Amygdala (tissue), 56 donors: ENCODE results near the gene NCAPG2.
A peak's percentile ranks its signal among the peaks of the same experiment; 100 is the strongest.

Experiments
- DNase-seq, 56 donors: peaks; one replicate each; lab custom pipeline; 2025; lab: John Stamatoyannopoulos, UW

The NCAPG2 gene, protein sequence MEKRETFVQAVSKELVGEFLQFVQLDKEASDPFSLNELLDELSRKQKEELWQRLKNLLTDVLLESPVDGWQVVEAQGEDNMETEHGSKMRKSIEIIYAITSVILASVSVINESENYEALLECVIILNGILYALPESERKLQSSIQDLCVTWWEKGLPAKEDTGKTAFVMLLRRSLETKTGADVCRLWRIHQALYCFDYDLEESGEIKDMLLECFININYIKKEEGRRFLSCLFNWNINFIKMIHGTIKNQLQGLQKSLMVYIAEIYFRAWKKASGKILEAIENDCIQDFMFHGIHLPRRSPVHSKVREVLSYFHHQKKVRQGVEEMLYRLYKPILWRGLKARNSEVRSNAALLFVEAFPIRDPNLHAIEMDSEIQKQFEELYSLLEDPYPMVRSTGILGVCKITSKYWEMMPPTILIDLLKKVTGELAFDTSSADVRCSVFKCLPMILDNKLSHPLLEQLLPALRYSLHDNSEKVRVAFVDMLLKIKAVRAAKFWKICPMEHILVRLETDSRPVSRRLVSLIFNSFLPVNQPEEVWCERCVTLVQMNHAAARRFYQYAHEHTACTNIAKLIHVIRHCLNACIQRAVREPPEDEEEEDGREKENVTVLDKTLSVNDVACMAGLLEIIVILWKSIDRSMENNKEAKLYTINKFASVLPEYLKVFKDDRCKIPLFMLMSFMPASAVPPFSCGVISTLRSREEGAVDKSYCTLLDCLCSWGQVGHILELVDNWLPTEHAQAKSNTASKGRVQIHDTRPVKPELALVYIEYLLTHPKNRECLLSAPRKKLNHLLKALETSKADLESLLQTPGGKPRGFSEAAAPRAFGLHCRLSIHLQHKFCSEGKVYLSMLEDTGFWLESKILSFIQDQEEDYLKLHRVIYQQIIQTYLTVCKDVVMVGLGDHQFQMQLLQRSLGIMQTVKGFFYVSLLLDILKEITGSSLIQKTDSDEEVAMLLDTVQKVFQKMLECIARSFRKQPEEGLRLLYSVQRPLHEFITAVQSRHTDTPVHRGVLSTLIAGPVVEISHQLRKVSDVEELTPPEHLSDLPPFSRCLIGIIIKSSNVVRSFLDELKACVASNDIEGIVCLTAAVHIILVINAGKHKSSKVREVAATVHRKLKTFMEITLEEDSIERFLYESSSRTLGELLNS

DNA sequence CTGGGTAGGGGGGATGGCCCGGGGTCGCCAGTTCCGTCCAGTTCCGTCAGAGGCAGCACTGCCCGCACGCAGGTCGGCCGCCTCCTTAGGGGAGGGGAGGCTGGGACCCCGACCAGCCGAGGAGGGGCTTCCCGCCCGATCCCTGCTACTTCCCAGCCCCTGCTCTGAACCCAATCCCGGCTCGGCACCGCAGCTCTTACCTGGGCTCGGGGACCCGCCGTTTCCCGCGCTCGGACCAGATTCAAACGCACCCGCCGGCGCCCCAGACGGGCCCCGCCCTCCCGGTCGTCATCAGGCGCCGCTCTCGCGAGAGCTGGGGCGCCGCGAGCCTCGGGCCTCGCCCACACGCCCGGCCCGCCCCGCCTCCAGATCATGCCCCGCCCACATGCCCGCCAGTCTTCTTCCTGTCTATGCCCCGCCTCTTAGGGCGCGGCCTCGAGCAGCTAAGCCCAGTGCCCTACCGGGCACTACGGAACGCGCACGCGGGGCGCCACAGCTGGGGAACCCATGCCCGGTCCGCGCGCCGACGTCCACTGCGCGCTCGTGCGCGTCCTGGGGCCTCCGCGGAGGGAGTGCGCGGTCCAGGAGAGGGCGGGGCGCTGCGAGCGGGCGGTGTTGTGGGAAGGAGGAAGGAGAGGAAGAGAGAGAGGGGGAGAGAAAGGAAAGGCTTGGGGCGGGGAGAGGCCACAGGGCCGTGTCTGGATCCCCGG lies at the start of gene NCAPG2:
Gene NCAPG2, minus strand, starts transcription at position 281 of the 710 bp plus-strand sequence. CDS start 2,905 bp downstream, outside the sequence.
- peak; percentile 61 to 98 (median 94) for DNase-seq

DNA sequence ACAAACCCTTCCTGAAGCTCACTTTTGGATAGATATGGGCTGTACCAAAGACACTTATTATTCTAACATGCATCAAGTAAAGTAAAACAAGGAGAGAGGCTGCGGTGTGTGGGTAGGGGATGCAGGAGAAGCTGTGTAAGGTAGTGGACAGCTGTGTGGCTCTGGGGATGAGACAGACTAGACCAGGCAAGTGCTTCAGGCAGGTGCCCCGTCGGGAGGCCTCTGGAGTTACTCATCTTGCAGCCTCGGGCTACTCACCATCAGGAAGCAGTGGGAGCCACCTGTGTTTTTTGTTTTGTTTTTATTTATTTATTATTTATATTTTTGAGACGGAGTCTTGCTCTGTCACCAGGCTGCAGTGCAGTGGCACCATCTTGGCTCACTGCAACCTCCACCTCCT lies 49.3 kb upstream of the NCAPG2 start:
- no peak for DNase-seq

DNA sequence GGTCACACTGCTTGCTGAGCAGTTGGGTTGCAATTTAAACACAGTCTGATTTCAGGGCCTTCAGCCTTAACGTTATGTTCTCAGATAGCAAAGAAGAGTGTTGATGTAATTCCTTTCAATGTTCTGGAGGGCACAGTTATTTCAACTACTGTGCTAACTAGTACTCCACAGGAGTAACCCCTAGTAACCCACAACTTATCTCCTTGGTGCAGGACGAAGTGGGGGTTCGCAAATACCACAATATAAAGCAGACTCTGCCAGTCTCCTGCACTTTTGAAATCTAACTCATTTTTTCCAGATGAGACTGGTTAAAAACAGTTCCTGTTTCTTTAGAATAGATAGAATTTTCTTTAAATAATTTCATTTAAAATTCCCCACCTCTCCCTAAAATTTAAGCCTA lies 47.1 kb upstream of the NCAPG2 start:
- DNase-seq = no peak

DNA sequence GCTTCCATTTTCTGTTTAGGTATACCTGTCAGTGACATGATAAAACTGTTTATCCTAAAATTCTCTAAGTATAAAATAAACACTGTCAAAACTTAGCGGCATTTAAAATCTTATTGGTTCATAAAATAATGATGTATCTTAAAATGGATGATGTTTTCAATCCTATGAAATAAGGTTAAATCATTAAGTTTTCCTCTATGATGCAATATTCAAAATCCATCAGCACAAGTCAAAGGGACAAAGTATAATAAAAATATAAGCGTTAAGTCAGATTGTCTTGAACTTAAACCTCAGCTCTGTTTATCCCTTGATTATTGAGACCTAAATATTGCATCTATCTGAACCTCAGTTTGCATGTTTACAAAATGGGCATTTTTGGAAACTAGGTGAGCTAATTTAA lies 46.6 kb upstream of the NCAPG2 start:
- DNase-seq = no peak

DNA sequence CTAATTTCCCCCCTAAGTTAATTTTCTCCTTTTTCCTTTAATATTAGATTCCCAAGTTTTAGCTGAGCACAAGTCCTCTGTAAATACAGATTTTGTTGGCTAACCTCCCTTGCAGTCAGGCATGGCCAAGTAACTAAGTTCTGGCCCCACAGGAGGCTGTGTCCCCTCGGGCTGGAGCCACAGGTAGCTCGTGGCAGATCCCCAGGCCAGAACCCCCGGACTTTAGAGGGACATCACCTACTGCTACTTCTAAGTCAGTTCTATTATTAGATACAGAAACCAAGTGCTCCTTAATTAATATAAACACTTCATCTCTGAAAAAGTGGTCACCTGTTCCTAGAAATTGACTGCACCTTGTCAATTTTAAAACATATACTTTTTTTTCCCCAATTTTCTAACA lies 46.1 kb upstream of the NCAPG2 start:
- DNase-seq = no peak

DNA sequence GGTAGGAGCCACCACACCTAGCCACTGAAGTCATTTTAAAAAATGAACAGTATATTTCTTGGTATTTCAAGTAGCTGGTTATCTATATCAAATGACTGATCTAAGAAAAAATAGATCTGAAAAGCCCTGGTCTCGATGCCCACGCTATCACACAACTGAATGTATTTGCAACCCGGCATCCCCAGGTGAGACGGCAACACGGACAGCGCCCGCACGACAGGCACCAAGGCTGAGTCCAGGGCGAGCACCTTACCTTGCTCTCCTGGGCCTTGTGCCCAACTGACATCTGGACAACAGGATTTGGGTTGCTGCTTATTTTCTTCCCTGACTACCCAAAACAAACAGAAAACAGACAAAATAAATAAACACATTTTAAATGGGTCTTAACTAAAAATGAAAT lies 44.8 kb upstream of the NCAPG2 start:
- no peak for DNase-seq

DNA sequence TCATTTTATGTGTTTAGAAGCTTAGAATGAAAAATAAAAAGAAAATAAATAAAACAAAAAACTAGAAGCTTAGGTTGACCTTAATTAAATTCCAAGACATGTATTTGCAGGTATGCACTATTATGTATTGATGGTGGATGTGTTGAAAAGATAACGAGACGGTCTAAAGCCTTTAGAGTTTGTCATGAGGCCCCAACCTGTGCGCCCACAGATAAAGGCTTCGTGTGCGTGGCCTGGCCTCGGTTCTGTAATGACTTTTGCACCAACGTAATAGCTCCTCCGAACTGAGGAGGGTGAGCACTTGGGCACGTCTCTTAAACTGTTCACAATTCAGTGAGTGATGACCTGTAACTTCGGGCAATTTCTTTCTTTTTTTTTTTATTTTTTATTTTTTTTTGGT lies 43.7 kb upstream of the NCAPG2 start:
- no peak for DNase-seq

DNA sequence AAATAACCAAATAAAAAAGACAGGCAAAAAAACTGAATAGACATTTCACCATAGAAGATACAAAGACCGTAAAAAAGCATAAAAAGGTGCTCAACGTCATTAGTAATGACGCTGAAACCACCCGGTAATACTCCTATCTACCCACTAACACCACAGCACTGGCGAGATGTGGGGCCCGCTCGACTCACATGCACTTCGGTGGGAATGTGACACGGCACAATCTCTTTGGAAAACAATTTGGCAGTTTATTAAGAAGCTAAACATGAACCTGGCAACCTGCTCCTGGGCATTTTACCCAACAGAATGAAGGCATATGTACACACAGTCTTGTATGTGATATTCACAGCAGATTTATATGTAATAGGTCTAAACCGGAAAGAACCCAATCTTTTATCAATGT lies 42.8 kb upstream of the NCAPG2 start:
- DNase-seq = no peak

DNA sequence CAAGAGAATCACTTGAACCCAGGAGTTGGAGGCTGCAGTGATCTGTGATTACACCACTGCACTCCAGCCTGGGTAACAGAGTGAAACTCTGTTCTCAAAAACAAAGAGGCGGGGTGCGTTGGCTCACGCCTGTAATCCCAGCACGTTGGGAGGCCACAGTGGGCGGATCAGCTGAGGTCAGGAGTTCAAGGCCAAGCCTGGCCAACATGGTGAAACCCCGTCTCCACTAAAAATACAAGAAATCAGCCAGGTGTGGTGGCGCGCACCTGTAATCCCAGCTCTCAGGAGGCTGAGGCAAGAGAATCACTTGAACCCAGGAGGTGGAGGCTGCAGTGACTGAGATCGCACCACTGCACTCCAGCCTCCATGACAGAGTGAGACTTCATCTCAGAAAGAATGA lies 42.4 kb upstream of the NCAPG2 start:
- no peak for DNase-seq

DNA sequence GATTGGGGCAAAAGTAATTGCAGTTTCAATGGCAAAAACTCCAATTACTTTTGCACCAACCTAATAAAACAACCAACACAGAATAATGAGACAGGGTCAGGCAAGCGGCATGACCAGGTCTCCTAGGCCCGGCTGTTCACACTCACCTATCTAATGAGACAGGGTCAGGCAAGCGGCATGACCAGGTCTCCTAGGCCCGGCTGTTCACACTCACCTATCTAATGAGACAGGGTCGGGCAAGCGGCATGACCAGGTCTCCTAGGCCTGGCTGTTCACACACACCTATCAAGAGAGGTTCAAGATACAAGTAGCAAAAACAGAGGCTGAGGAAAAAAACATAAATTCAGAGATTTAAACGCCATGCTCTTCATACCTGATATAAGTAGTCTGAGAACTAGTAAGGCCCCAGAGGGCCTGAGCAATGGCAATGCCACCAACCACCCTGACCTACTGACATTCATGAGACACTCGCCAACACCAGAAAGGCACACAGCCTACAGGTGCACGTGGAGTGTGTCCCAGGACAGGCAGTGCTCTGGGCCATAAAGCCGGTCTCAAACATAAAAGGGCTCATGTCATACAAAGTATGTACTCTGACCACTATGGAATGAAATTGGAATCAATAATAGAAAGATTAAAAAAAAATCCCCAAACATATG lies 40.6 kb upstream of the NCAPG2 start:
- DNase-seq = no peak

DNA sequence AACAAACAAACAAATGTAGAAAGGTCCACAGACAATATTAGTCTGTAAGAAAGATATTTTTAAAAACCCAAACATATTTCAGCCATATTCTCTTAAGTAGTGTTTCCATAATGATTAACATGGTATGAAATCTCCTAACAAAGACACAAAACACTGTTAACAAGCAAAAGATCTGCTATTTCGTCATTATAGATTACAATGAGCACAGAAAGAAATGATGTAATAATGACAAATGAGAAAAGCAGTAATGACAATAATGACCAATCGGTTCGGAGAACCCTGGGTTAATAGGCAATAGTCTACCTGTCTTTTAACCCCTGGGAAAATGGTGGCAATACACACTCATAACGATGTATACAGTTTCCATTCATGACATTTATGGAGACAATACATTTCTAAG lies 39.5 kb upstream of the NCAPG2 start:
- DNase-seq = no peak

DNA sequence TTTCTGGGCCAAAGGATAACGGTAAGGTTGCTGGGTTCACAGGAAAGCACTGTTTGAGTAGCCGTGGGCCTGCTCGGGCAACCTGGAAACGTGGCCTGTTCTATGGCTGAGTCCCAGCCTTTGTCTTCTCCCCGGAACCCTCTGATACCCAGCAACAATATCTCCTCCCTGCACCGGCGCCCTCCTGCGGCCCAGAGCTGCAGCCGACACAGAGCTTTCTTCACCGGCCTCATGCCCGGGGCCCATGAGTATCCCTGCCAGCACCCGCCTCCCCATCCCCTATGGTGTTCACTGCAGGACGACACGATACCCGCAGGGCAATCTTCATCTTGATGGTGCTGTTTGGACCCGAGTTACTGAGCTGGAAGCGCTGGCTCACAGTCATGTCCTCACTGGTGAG lies 38.6 kb upstream of the NCAPG2 start:
- DNase-seq = no peak

DNA sequence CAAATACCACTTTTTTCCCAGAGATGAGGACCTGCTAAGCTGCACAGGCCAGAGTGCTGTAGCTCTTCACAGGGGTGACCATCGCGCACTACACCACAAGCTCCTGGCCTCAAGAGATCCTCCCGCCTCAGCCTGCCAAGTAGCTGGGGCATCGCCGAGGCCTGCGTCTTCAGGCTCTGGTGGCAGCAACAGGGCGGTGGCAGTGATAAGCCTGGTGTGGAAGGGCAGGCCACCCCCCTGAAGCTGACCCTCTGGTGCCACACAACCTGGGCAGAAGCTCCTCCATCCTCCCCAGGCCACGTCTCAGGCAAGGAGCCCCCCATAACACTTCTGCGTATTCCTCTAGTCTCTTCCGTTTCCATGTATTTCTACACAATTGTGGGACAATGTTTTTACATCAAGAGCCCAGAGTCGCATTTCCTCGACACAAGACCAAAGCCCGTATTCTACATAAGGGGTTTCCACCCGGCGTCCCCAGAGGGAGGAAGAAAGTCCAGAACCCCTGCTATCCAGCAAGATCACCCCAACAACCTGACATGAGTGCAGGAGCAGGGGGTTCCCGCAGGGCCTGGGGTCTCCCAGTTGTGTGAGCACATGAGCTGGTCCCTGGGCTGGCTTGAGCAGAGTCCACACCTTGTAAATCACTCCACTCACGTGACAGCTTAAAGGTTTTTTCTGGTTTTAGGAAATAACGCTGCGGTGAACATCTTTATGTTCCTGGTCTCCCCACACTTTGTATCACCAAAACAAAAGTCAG lies 37.6 kb upstream of the NCAPG2 start:
- no peak for DNase-seq

DNA sequence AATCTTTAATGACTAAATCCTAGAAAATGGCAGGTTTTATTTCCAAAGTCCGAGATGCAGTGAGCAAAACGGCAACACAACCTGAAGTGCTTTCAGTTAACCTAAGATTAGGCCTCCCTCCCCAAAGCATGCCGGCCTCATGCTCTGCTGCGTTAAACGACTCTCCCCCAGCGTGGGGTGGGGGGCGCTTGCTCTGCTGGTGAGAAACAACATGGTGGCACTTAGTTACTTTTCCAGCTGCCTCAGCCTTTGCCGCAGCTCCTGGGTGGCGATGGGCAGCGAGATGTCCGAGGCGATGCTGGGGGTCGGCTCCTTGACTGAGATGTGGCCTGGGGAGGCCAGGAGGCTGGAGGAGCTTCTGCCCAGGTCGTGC lies 36.7 kb upstream of the NCAPG2 start:
- DNase-seq = no peak

DNA sequence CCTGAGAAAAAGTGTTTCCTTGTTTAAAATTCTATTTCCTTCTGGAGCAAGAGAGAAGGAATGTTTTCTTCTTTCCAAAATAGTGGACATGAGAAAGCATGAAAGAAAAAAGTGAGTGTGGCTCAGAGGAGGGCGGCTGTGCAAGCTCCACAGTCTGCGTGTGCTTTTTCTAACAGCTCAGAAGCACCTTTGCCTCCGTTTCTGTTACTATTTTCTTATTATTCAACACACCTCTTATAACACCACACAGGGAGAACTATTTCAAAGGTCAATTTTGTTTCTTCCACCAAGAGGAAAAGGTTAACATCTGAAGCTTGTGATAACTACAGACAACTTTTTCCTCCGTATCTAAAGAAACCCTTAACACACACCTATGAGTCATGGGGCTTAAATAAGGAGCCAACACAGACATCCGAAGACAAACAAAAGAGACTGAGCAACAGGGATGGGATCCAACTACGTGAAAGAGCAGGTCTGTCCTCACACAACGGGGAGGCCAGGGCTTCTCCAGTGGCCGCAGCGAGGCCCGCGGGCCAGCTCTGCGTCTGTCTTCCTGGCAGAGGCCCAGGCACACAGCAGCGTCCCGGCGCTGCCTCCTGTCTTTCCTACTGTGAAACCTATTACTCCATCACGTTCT lies 36.2 kb upstream of the NCAPG2 start:
- peak in 1 of 56 donors; percentile 11 for DNase-seq

DNA sequence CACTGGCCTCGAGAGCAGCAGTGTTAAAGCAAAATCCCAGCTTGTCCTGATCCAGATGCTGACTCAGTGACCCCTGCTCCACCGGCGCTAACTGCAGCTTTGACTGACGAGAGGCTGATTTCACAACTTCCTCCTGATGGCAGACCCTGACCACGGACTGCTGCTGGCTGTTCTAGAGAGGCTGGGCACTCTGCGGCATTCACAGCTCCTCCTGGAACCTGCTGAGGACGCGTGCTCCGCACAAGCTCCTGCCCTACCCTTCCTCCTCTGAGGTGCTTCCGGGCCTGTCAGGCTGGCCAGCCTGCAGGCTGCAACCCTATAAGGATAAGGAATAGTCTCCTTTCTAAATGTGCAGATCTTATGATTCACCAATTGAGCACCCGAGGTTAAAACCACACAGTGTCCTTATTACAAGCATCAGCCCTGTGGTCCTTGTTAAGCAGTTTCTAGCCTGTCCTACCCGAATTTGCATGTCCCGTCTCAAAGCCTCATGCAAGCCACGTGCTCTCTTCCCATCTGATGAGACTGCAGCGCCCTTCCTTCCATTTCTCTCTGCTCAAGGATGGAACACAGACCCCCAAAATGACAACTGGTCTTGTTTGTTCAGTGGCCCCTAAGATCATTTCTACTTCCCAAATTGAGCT lies 35.5 kb upstream of the NCAPG2 start:
- peak in 2 of 56 donors; percentile 8 to 21 for DNase-seq

DNA sequence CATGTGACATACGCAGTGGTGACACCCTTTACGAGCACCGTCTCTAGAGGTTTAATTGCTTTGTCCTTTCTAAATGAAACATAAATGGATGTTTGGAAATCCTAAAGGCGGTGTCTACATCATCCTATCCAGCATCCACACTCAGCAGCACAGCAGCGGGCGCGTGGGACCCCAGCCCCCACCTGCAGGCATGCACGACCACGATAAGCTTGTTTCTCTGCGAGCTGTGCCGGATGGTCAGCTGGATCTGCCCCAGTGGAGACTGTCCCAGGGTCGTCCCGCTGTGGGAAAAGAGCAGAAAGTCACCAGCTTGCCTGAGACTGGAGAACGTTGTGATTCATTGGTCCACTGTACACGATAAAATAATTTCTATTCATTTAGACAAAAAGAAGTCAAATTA lies 34.2 kb upstream of the NCAPG2 start:
- no peak for DNase-seq

DNA sequence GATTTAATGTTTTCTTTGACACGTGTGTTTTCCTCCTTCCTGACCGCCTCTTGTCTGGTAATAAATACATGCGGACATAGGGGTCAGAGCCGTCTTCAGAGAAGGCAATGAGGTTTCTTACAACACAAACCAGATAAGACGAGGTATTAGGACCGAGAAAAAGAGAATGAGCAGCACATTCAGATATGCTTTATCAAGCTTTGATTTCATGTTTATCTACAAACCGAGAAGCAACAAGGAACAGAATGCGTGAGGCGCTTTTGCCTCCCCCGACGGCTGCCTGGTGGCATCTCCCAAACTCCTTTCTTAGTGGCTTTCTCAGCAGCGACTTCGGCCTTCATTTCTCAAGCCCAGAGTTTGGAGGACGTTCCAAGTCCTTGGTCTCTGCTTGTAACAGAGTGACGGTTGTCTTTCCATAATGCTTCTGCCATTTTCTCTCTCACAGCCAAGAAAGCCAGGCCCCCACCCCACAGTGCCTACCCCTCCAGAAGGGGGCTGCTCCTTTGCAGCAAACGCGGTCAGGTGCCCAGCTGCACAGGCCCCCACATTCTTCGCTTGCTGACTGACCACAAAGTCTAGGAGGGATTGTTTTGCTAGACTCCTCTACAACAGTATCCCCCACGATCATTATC lies 32.6 kb upstream of the NCAPG2 start:
- DNase-seq = no peak
